ENCODE results near the gene NPFFR1. TPM values are rescaled to one million over a fixed set of nuclear protein-coding genes. Genes with fewer than 3 reads are reported as not detected.
A peak's percentile ranks its signal among the peaks of the same experiment; 100 is the strongest.

Gene NPFFR1
- total RNA-seq, 1 experiment from 2014 or later: not detected

DNA sequence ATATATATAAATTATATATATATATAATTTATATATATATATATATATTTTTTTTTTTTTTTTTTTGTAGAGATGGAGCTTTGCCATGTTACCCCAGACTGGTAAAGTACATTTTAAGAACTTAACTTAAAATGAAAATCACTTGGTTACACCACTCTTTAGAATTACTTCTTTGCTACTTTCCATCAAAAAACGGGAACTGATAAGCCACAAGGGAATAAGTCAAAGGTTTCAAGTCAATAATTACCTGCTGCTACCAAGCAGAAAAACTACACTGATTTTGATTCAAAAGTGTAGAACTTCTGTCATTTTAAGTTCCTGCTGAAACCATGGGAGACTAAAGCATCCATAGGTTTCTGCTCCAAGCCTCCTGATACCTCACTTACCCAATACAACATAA, 62.8 kb downstream of the NPFFR1 start:
- H3K27ac Mint-ChIP-seq (ENCODE audit: low read depth, unreplicated experiment): peak overlapping the region; percentile 87
- intact Hi-C loops (cut with micrococcal nuclease): loop anchor here (1.0 kb wide), 4 partner anchors 74 to 166 kb away; no protein-coding TSS in a partner anchor
- no peak for TF ChIP-seq CTCF (IDR thresholded peaks at IDR 0.05; ENCODE audit: unreplicated experiment)
- ChIA-PET POLR2A (interaction anchor here (0.6 to 6.6 kb wide), 20 partner anchors 11 to 225 kb away, joined by 3 to 116 read pairs (median 5); partner anchors contain the start of genes EIF4EBP2, PPA1 and TYSND1), CTCF (interaction anchor here (0.6 to 10.1 kb wide), 20 partner anchors 11 to 184 kb away, joined by 3 to 232 read pairs (median 6); partner anchors contain the start of genes PPA1 and TYSND1)
- H3K9me3 Mint-ChIP-seq (ENCODE audit: unreplicated experiment): no peaks in the 10 kb centered on the region
- H3K36me3 Mint-ChIP-seq (ENCODE audit: insufficient read depth, unreplicated experiment): peaks cover 69% of the 10 kb centered on the region
- H3K27me3 Mint-ChIP-seq (ENCODE audit: insufficient read depth, unreplicated experiment): no peaks in the 10 kb centered on the region
- peak overlapping the region; percentile 45 for H3K4me3 Mint-ChIP-seq (ENCODE audit: unreplicated experiment)
- DNase-seq (ENCODE audit: unreplicated experiment): no peak
- no TSS peak for BruUV-seq (replicated peaks)
- peaks cover 32% of the 10 kb centered on the region for H3K4me1 Mint-ChIP-seq (ENCODE audit: insufficient read depth, unreplicated experiment)

DNA sequence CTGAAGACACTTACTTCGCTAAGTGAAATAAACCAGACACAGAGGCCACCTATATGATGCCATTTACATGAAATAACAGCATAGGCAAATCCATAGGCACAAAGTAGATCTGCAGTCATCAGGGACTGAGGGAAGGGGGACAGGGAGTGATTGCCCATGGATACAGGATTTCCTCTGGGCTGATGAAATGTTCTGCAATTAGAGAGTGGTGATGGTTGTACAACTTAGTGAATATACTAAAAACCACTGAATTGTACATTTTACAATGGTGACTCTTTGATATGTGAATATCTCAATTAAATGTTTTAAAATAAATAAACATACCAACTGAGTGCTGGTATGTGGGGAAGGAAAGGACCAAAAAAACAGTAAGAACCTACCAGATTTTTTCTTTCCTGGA, 70.9 kb downstream of the NPFFR1 start:
- POLR2A ChIA-PET: interaction anchor here (1.0 kb wide), 1 partner anchor 42 kb away, joined by 5 read pairs; the partner anchor contains the start of gene SAR1A
- Mint-ChIP-seq H3K36me3 (ENCODE audit: insufficient read depth, unreplicated experiment) (peaks cover 95% of the 10 kb centered on the region), H3K27ac (ENCODE audit: low read depth, unreplicated experiment) (no peak overlapping the region), H3K9me3 (ENCODE audit: unreplicated experiment) (no peaks in the 10 kb centered on the region), H3K4me1 (ENCODE audit: insufficient read depth, unreplicated experiment) (peaks cover 6% of the 10 kb centered on the region), H3K27me3 (ENCODE audit: insufficient read depth, unreplicated experiment) (no peaks in the 10 kb centered on the region), H3K4me3 (ENCODE audit: unreplicated experiment) (no peak overlapping the region)
- no peak for DNase-seq (ENCODE audit: unreplicated experiment)
- no TSS peak for BruUV-seq (replicated peaks)
- no peak for TF ChIP-seq CTCF (IDR thresholded peaks at IDR 0.05; ENCODE audit: unreplicated experiment)
- intact Hi-C loops (cut with micrococcal nuclease): no loop called here
- CTCF ChIA-PET: no interaction called here

DNA sequence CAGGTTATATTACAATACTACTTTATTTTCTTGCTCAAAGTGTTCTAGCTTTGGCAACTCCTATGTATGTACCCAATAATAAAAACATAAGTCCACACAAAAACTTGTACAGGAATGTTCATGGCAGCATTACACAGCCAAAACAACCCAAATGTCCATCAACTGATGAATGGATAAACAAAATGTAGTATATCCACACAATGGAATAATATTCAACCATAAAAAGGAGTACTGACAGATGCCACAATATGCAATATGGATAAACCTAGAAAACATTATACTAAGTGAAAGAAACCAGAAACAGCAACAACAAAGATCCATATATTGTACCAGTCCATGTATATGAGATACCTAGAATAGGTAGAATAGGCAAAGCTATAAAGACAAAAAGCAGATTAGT, 71.5 kb downstream of the NPFFR1 start:
- Mint-ChIP-seq H3K9me3 (ENCODE audit: unreplicated experiment) (no peaks in the 10 kb centered on the region), H3K27ac (ENCODE audit: low read depth, unreplicated experiment) (no peak overlapping the region), H3K4me1 (ENCODE audit: insufficient read depth, unreplicated experiment) (peaks cover 6% of the 10 kb centered on the region), H3K4me3 (ENCODE audit: unreplicated experiment) (no peak overlapping the region), H3K36me3 (ENCODE audit: insufficient read depth, unreplicated experiment) (peaks cover 95% of the 10 kb centered on the region), H3K27me3 (ENCODE audit: insufficient read depth, unreplicated experiment) (no peaks in the 10 kb centered on the region)
- ChIA-PET POLR2A (interaction anchor here (1.0 kb wide), 1 partner anchor 42 kb away, joined by 5 read pairs; the partner anchor contains the start of gene SAR1A), CTCF (no interaction called here)
- DNase-seq (ENCODE audit: unreplicated experiment): no peak
- BruUV-seq (replicated peaks): TSS peak; percentile 5
- no peak for TF ChIP-seq CTCF (IDR thresholded peaks at IDR 0.05; ENCODE audit: unreplicated experiment)
- intact Hi-C loops (cut with micrococcal nuclease): no loop called here

DNA sequence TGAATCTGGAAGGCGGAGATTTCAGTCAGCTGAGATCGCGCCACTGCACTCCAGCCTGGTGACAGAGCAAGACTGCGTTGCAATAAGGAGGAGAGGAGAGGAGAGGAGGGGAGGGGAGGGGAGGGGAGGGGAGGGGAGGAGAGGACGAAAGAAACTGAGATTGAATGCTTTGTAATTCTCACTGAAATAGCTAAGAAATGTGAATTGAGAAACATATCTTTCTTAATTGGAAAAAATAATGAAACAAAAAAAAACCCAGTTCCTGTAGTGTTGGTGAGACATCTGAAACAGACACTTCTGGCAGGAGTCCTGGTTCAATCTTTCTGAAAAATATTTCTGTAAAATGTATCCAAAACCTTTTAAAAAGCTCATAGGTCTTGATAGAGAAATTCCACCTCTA, 77.0 kb downstream of the NPFFR1 start:
- POLR2A ChIA-PET: interaction anchor here (0.7 to 1.2 kb wide), 4 partner anchors 10 to 60 kb away, joined by 3 to 6 read pairs (median 4); partner anchors contain the start of gene TYSND1
- CTCF ChIA-PET: interaction anchor here (0.7 to 1.4 kb wide), 4 partner anchors 27 to 180 kb away, joined by 3 read pairs; partner anchors contain the start of gene TYSND1
- H3K27me3 Mint-ChIP-seq (ENCODE audit: insufficient read depth, unreplicated experiment): no peaks in the 10 kb centered on the region
- no peak for TF ChIP-seq CTCF (IDR thresholded peaks at IDR 0.05; ENCODE audit: unreplicated experiment)
- peaks cover 98% of the 10 kb centered on the region for H3K36me3 Mint-ChIP-seq (ENCODE audit: insufficient read depth, unreplicated experiment)
- intact Hi-C loops (cut with micrococcal nuclease): no loop called here
- no peaks in the 10 kb centered on the region for H3K9me3 Mint-ChIP-seq (ENCODE audit: unreplicated experiment)
- no peaks in the 10 kb centered on the region for H3K4me1 Mint-ChIP-seq (ENCODE audit: insufficient read depth, unreplicated experiment)
- no peak overlapping the region for H3K27ac Mint-ChIP-seq (ENCODE audit: low read depth, unreplicated experiment)
- BruUV-seq (replicated peaks): no TSS peak
- H3K4me3 Mint-ChIP-seq (ENCODE audit: unreplicated experiment): no peak overlapping the region
- no peak for DNase-seq (ENCODE audit: unreplicated experiment)

All from MCF 10A (cell line).